ENCODE results near the gene COQ8A.

GRCh38 chr1:226943927-226944326, 3.8 kb downstream of the COQ8A start:
- no peak for TF ChIP-seq RAD21 (conservative IDR thresholded peaks at IDR 0.05 in 1 of 2, IDR thresholded peaks at IDR 0.05 in 1 of 2)
- no peak for TF ChIP-seq CTCF (IDR thresholded peaks at IDR 0.05)
- TF ChIP-seq, protein P1, sequence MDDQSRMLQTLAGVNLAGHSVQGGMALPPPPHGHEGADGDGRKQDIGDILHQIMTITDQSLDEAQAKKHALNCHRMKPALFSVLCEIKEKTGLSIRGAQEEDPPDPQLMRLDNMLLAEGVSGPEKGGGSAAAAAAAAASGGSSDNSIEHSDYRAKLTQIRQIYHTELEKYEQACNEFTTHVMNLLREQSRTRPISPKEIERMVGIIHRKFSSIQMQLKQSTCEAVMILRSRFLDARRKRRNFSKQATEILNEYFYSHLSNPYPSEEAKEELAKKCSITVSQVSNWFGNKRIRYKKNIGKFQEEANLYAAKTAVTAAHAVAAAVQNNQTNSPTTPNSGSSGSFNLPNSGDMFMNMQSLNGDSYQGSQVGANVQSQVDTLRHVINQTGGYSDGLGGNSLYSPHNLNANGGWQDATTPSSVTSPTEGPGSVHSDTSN (IDR thresholded peaks at IDR 0.05), result no peak
- no peak for TF ChIP-seq EP300 (IDR thresholded peaks at IDR 0.05)
- no peak for TF ChIP-seq POLR2A (IDR thresholded peaks at IDR 0.05; ENCODE audit: low read length)
- no peak for TF ChIP-seq TP53 (CRISPR knock-in tag; IDR thresholded peaks at IDR 0.05)
- TF ChIP-seq MAFK (IDR thresholded peaks at IDR 0.05; ENCODE audit: partially characterized antibody), result no peak
- TF ChIP-seq MAX (IDR thresholded peaks at IDR 0.05), result no peak
- TF ChIP-seq MAZ (IDR thresholded peaks at IDR 0.05; ENCODE audit: borderline replicate concordance, low read depth, low read length), result no peak
- TF ChIP-seq, protein P2, sequence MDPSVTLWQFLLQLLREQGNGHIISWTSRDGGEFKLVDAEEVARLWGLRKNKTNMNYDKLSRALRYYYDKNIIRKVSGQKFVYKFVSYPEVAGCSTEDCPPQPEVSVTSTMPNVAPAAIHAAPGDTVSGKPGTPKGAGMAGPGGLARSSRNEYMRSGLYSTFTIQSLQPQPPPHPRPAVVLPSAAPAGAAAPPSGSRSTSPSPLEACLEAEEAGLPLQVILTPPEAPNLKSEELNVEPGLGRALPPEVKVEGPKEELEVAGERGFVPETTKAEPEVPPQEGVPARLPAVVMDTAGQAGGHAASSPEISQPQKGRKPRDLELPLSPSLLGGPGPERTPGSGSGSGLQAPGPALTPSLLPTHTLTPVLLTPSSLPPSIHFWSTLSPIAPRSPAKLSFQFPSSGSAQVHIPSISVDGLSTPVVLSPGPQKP (IDR thresholded peaks at IDR 0.05; ENCODE audit: low read depth, low read length), result no peak
- no peak for TF ChIP-seq NFE2L2 (conservative IDR thresholded peaks at IDR 0.05; ENCODE audit: low read length)
- TF ChIP-seq RFX5 (IDR thresholded peaks at IDR 0.05), result no peak
- no peak for TF ChIP-seq RNF2 (IDR thresholded peaks at IDR 0.05; ENCODE audit: borderline replicate concordance, low read depth)
- TF ChIP-seq CEBPB (IDR thresholded peaks at IDR 0.05), result no peak

Data from A549 (cell line).